K562 (cell line): ENCODE results near the gene HTR3C. TPM values are rescaled to one million over a fixed set of nuclear protein-coding genes. Genes with fewer than 3 reads are reported as not detected.
A peak's percentile ranks its signal among the peaks of the same experiment; 100 is the strongest.

Experiments used
- ARID2 ChIP-seq: fragments of 450-650 bp; IDR thresholded peaks from 2 replicates; pipeline ENCODE4 v1.6.1; 2017; ENCODE audit warnings: antibody characterized with exemption, mild to moderate bottlenecking
- CEBPB ChIP-seq: fragments of 450-650 bp; IDR thresholded peaks from 2 replicates; pipeline ENCODE4 v1.6.1; 2016; ENCODE audit warnings: missing genetic modification characterization, missing compliant biosample characterization
- CREB5 ChIP-seq: fragments of 250-450 bp; sonication (Bioruptor Pico); IDR thresholded peaks from 2 replicates; pipeline ENCODE4 v1.5.0; 2020; ENCODE audit warnings: mild to moderate bottlenecking
- DMBX1 ChIP-seq: fragments of 250-450 bp; sonication (Bioruptor Pico); IDR thresholded peaks from 2 replicates; pipeline ENCODE4 v1.8.0; 2022; ENCODE audit warnings: inconsistent platforms, mild to moderate bottlenecking, moderate library complexity, borderline replicate concordance
- FOXA3 ChIP-seq, 2 experiments: fragments of 450-650 bp in 1 of 2; sonication (generic) in 1 of 2; formaldehyde crosslinking; IDR thresholded peaks in 1 of 2; conservative IDR thresholded peaks in 1 of 2; 2 replicates each; pipeline versions ENCODE4 v1.4.0 to v1.8.0; 2020 to 2022; ENCODE audit warnings: mild to moderate bottlenecking in 2 of 2, missing genetic modification reagents in 1 of 2
- FOXO4 ChIP-seq: fragments of 450-650 bp; formaldehyde crosslinking; IDR thresholded peaks from 2 replicates; pipeline ENCODE4 v1.4.0; 2020; ENCODE audit warnings: mild to moderate bottlenecking, moderate library complexity
- FUS ChIP-seq: fragments of 200-400 bp; formaldehyde crosslinking; optimal IDR thresholded peaks from 2 replicates; pipeline ENCODE3; 2017; ENCODE audit warnings: low read depth, low read length
- GTF2A2 ChIP-seq: IDR thresholded peaks from 2 replicates; pipeline ENCODE4 v1.6.1; 2016; ENCODE audit warnings: mild to moderate bottlenecking, missing genetic modification characterization, missing compliant biosample characterization
- LEF1 ChIP-seq: fragments of 450-650 bp; IDR thresholded peaks from 2 replicates; pipeline ENCODE4 v1.6.1; 2016; ENCODE audit warnings: mild to moderate bottlenecking
- MAZ ChIP-seq, 2 experiments: fragments of 450-650 bp in 1 of 2; sonication (generic) in 1 of 2; formaldehyde crosslinking; IDR thresholded peaks in 1 of 2; conservative IDR thresholded peaks in 1 of 2; 2 replicates each; pipeline versions ENCODE4 v1.4.0 to v1.5.0; 2020; ENCODE audit warnings: mild to moderate bottlenecking in 1 of 2, missing genetic modification reagents in 1 of 2
- PKNOX1 ChIP-seq: fragments of 450-650 bp; IDR thresholded peaks from 2 replicates; pipeline ENCODE4 v1.6.1; 2016
- RBFOX2 ChIP-seq: fragments of 200-400 bp; formaldehyde crosslinking; IDR thresholded peaks from 2 replicates; pipeline ENCODE4 v1.6.1; 2017; ENCODE audit warnings: low read depth, mild to moderate bottlenecking, low read length, moderate library complexity
- RFX7 ChIP-seq: fragments of 250-450 bp; sonication (Bioruptor Pico); IDR thresholded peaks from 2 replicates; pipeline ENCODE4 v1.5.1; 2021; ENCODE audit warnings: mild to moderate bottlenecking
- SAP30 ChIP-seq: fragments of 200-600 bp; sonication (generic); IDR thresholded peaks from 2 replicates; pipeline ENCODE4 v1.6.1; 2012; ENCODE audit warnings: borderline replicate concordance, low read depth, mild to moderate bottlenecking, moderate library complexity, low read length, control low read depth, inconsistent platforms; ENCODE audit not compliant: insufficient read depth, poor library complexity, severe bottlenecking
- STAT5B ChIP-seq: fragments of 250-450 bp; sonication (Bioruptor Pico); IDR thresholded peaks from 2 replicates; pipeline ENCODE4 v1.8.0; 2021; ENCODE audit warnings: mild to moderate bottlenecking, inconsistent platforms
- TAF15 ChIP-seq: fragments of 200-400 bp; formaldehyde crosslinking; IDR thresholded peaks from 2 replicates; pipeline ENCODE4 v1.6.1; 2017; ENCODE audit warnings: mild to moderate bottlenecking, low read depth, low read length, moderate library complexity
- TBP ChIP-seq: optimal IDR thresholded peaks from 2 replicates; pipeline ENCODE3; 2011; ENCODE audit warnings: low read depth, low read length, improper control_type of control experiment
- ZFX ChIP-seq: sonication (generic); formaldehyde crosslinking; IDR thresholded peaks from 2 replicates; pipeline ENCODE4 v1.8.0; 2022; ENCODE audit warnings: mild to moderate bottlenecking, missing genetic modification reagents, moderate library complexity
- ZMIZ1 ChIP-seq, 2 experiments: fragments of 150-350 bp in 1 of 2; IDR thresholded peaks; 2 replicates each; pipeline ENCODE4 v1.6.1; 2012 to 2016; ENCODE audit warnings: low read depth in 2 of 2, low read length in 2 of 2, mild to moderate bottlenecking in 1 of 2, moderate library complexity in 1 of 2
- ZNF146 ChIP-seq: IDR thresholded peaks from one replicate; pipeline ENCODE4 v1.6.1; 2018; ENCODE audit warnings: missing compliant biosample characterization; ENCODE audit not compliant: unreplicated experiment
- ZNF232 ChIP-seq: sonication (generic); formaldehyde crosslinking; IDR thresholded peaks from 2 replicates; pipeline ENCODE4 v1.8.0; 2022; ENCODE audit warnings: mild to moderate bottlenecking, missing genetic modification reagents
- ZNF3 ChIP-seq: fragments of 250-450 bp; sonication (Bioruptor Pico); IDR thresholded peaks from 2 replicates; pipeline ENCODE4 v1.5.0; 2021; ENCODE audit warnings: mild to moderate bottlenecking, moderate library complexity
- polyA plus RNA-seq, 8 experiments: library from polyadenylated mRNA; depleted of rRNA in 4 of 8; stranded (reverse) in 5 of 8; unstranded in 3 of 8; fragments of >200 nt; fragmentation: Nextera tagmentation in 2 of 8; fragmentation: Illumina TruSeq in 1 of 8; extraction: Ambion mirVana in 2 of 8; extraction: Trizol in 1 of 8; gene quantifications; 2 replicates each; pipeline versions ENCODE4 v1.2.1 to v1.2.3, GENCODE V29; 2011 to 2014; ENCODE audit warnings: inconsistent platforms in 1 of 8, missing spikeins in 1 of 8
- total RNA-seq, 7 experiments: library from RNA; depleted of rRNA in 6 of 7; stranded (reverse); fragments of >200 nt in 6 of 7; fragmentation: Illumina TruSeq in 2 of 7; extraction: Trizol in 2 of 7; gene quantifications; 2 replicates each; pipeline versions ENCODE4 v1.2.1 to v1.2.3, GENCODE V29; 2011 to 2021; ENCODE audit warnings: low replicate concordance in 1 of 7

HTR3C gene
- total and polyA plus RNA-seq, 9 of the 15 experiments (the other 6 are each of a cell fraction or from before 2014, with no cell fraction given): 0.04 to 0.06 TPM; not detected in 7

GRCh38 chr3:184005941-184006507 is 46.8 kb upstream of the HTR3C start (continued):
- TF ChIP-seq DMBX1 (CRISPR knock-in tag) (no peak), ZNF146 (no peak), ZNF3 (no peak), FOXO4 (CRISPR knock-in tag) (no peak), ZNF232 (CRISPR knock-in tag) (no peak), GTF2A2 (tag) (no peak), PKNOX1 (no peak; the same call in 1 of the 2 replicates), CREB5 (no peak), ZMIZ1 (IDR thresholded peaks at IDR 0.05; ENCODE audit: low read depth in 2 of 2, low read length in 2 of 2) (no peak), TBP (no peak), RBFOX2 (no peak), STAT5B (no peak), FUS (no peak), CEBPB (tag) (no peak), ZFX (CRISPR knock-in tag) (no peak), ARID2 (0 out of 2 replicates have a peak, but pooled peaks have one; percentile 16), SAP30 (no peak), MAZ (CRISPR knock-in tag; conservative IDR thresholded peaks at IDR 0.05 in 1 of 2, IDR thresholded peaks at IDR 0.05 in 1 of 2) (no peak), RFX7 (CRISPR knock-in tag) (no peak), FOXA3 (CRISPR knock-in tag; conservative IDR thresholded peaks at IDR 0.05 in 1 of 2, IDR thresholded peaks at IDR 0.05 in 1 of 2) (no peak), LEF1 (no peak), TAF15 (no peak)
